SK-N-SH (cell line): ENCODE measurements around the gene GGPS1. TPM values are rescaled to one million over a fixed set of nuclear protein-coding genes. Genes with fewer than 3 reads are reported as not detected.

Experiments
- CTCF ChIA-PET: fragments of 300-600, 350-600 bp; formaldehyde crosslinking; extraction: SDS; loops from one replicate; lab custom pipeline; 2021; lab: Yijun Ruan, JAX
- POLR2A ChIA-PET: fragments of 350-600 bp; sonication (Branson Sonifier 250); formaldehyde crosslinking; extraction: SDS; loops from one replicate; lab custom pipeline; 2020; ENCODE audit warnings: antibody characterized with exemption, inconsistent platforms; lab: Yijun Ruan, JAX
- DNase-seq: peaks from one replicate; pipeline ENCODE4 v3.0.0; 2012
- H2AFZ ChIP-seq: fragments of 200-600 bp; sonication (generic); 2 replicates; pipeline ENCODE4 v1.8.1; 2016; ENCODE audit warnings: antibody characterized with exemption, mild to moderate bottlenecking, low read depth
- H3F3A ChIP-seq: fragments of 200-600 bp; sonication (generic); replicated peaks from 2 replicates; pipeline ENCODE3; 2016; ENCODE audit warnings: antibody characterized with exemption, mild to moderate bottlenecking; ENCODE audit not compliant: insufficient read depth
- H3K27ac ChIP-seq, 2 experiments: fragments of 200-500 bp in 1 of 2; fragments of 200-600 bp in 1 of 2; sonication (Bioruptor generic) in 1 of 2; sonication (generic), shearing (Covaris generic) in 1 of 2; 2 replicates each; pipeline versions ENCODE4 v1.5.1 to v1.6.1; 2014 to 2016; ENCODE audit warnings: low read depth in 2 of 2, inconsistent platforms in 1 of 2, low read length in 1 of 2, mild to moderate bottlenecking in 1 of 2, mixed read lengths in 1 of 2
- H3K27me3 ChIP-seq: fragments of 200-600 bp; sonication (generic), shearing (Covaris generic); 2 replicates; pipeline ENCODE4 v1.6.1; 2016; ENCODE audit warnings: mixed run types; ENCODE audit not compliant: insufficient read depth
- H3K36me3 ChIP-seq, 2 experiments: fragments of 200-500 bp in 1 of 2; fragments of 200-600 bp in 1 of 2; sonication (Bioruptor generic) in 1 of 2; sonication (generic) in 1 of 2; replicated peaks in 1 of 2; 2 replicates each; pipeline versions ENCODE3 to v1.5.1; 2014 to 2016; ENCODE audit warnings: low read length in 1 of 2, mild to moderate bottlenecking in 1 of 2; ENCODE audit not compliant: insufficient read depth in 2 of 2, control insufficient read depth in 1 of 2
- H3K4me1 ChIP-seq, 2 experiments: fragments of 200-500 bp in 1 of 2; fragments of 200-600 bp in 1 of 2; sonication (Bioruptor generic) in 1 of 2; sonication (generic), shearing (Covaris generic) in 1 of 2; 2 replicates each; pipeline versions ENCODE4 v1.5.1 to v1.6.1; 2014 to 2016; ENCODE audit warnings: low read depth in 1 of 2, low read length in 1 of 2, mixed run types in 1 of 2; ENCODE audit not compliant: insufficient read depth in 2 of 2, control insufficient read depth in 1 of 2
- H3K4me2 ChIP-seq: fragments of 200-600 bp; sonication (generic), shearing (Covaris generic); 2 replicates; pipeline ENCODE4 v1.6.1; 2017; ENCODE audit warnings: mixed run types
- H3K4me3 ChIP-seq, 2 experiments: fragments of 200-500 bp in 1 of 2; fragments of 200-600 bp in 1 of 2; sonication (Bioruptor generic) in 1 of 2; sonication (generic), shearing (Covaris generic) in 1 of 2; 2 replicates each; pipeline versions ENCODE4 v1.5.1 to v1.8.1; 2014 to 2016; ENCODE audit warnings: low read depth in 2 of 2, inconsistent platforms in 1 of 2, low read length in 1 of 2, mild to moderate bottlenecking in 1 of 2, mixed read lengths in 1 of 2, moderate library complexity in 1 of 2
- H3K79me2 ChIP-seq: fragments of 200-600 bp; sonication (generic); 2 replicates; pipeline ENCODE4 v1.8.1; 2017; ENCODE audit warnings: mild to moderate bottlenecking; ENCODE audit not compliant: insufficient read depth
- H3K9ac ChIP-seq: fragments of 200-600 bp; sonication (generic); 2 replicates; pipeline ENCODE4 v1.6.1; 2017; ENCODE audit warnings: mixed run types
- H3K9me2 ChIP-seq: fragments of 200-600 bp; sonication (generic); 2 replicates; pipeline ENCODE4 v1.6.1; 2017; ENCODE audit warnings: mixed run types
- H3K9me3 ChIP-seq: fragments of 200-600 bp; sonication (generic); 2 replicates; pipeline ENCODE4 v1.6.1; 2017; ENCODE audit warnings: mixed run types, mild to moderate bottlenecking, moderate library complexity
- H4K20me1 ChIP-seq: fragments of 200-600 bp; sonication (generic); 2 replicates; pipeline ENCODE4 v1.6.1; 2017; ENCODE audit warnings: mild to moderate bottlenecking, mixed run types; ENCODE audit not compliant: insufficient read depth
- CHD2 ChIP-seq: fragments of 150-350 bp; IDR thresholded peaks from 2 replicates; pipeline ENCODE4 v1.6.1; 2018; ENCODE audit warnings: low read length; ENCODE audit not compliant: partially characterized antibody
- CTCF ChIP-seq: fragments of 200-600 bp; sonication (generic); IDR thresholded peaks from 2 replicates; pipeline ENCODE4 v1.6.1; 2017; ENCODE audit warnings: antibody characterized with exemption, mild to moderate bottlenecking, moderate library complexity
- ELF1 ChIP-seq: IDR thresholded peaks from 2 replicates; pipeline ENCODE4 v1.4.0; 2012
- EP300 ChIP-seq, 2 experiments: IDR thresholded peaks; 2 replicates each; pipeline versions ENCODE4 v1.4.0 to v1.6.1; 2012; ENCODE audit warnings: borderline replicate concordance in 1 of 2, low read depth in 1 of 2, low read length in 1 of 2
- EZH2phosphoT487 ChIP-seq: fragments of 200-600 bp; sonication (generic); IDR thresholded peaks from 2 replicates; pipeline ENCODE4 v1.6.1; 2017; ENCODE audit warnings: low read depth, mixed run types, mild to moderate bottlenecking, antibody characterized with exemption, moderate library complexity, borderline replicate concordance
- FOSL2 ChIP-seq: IDR thresholded peaks from 2 replicates; pipeline ENCODE4 v1.4.0; 2012; ENCODE audit warnings: low read depth, mild to moderate bottlenecking, moderate library complexity, borderline replicate concordance
- GATA2 ChIP-seq: sonication (generic); formaldehyde crosslinking; IDR thresholded peaks from 2 replicates; pipeline ENCODE4 v1.5.0; 2020; ENCODE audit warnings: mild to moderate bottlenecking, missing genetic modification reagents
- IRF3 ChIP-seq: fragments of 150-350 bp; IDR thresholded peaks from 2 replicates; pipeline ENCODE4 v1.6.1; 2016; ENCODE audit warnings: mild to moderate bottlenecking, low read depth, low read length
- MEF2A ChIP-seq: IDR thresholded peaks from 2 replicates; pipeline ENCODE4 v1.4.0; 2012; ENCODE audit warnings: low read depth, borderline replicate concordance
- MXI1 ChIP-seq: IDR thresholded peaks from 2 replicates; pipeline ENCODE4 v1.6.1; 2012; ENCODE audit warnings: mild to moderate bottlenecking, low read depth, low read length, improper control_type of control experiment
- RAD21 ChIP-seq: IDR thresholded peaks from 2 replicates; pipeline ENCODE4 v1.6.1; 2012; ENCODE audit warnings: mild to moderate bottlenecking, low read length
- RCOR1 ChIP-seq: fragments of 150-350 bp; IDR thresholded peaks from 2 replicates; pipeline ENCODE4 v1.6.1; 2017; ENCODE audit warnings: antibody characterized with exemption, low read length
- RFX5 ChIP-seq: IDR thresholded peaks from 2 replicates; pipeline ENCODE4 v1.6.1; 2012; ENCODE audit warnings: mild to moderate bottlenecking, improper control_type of control experiment, low read length
- RXRA ChIP-seq: IDR thresholded peaks from 2 replicates; pipeline ENCODE4 v1.4.0; 2012; ENCODE audit warnings: low read depth, mild to moderate bottlenecking, borderline replicate concordance
- SIN3A ChIP-seq: IDR thresholded peaks from 2 replicates; pipeline ENCODE4 v1.6.1; 2012; ENCODE audit warnings: low read depth, mild to moderate bottlenecking, low read length, moderate library complexity, borderline replicate concordance
- TCF12 ChIP-seq: IDR thresholded peaks from 2 replicates; pipeline ENCODE4 v1.4.0; 2012
- TEAD4 ChIP-seq: IDR thresholded peaks from 2 replicates; pipeline ENCODE4 v1.4.0; 2012; ENCODE audit warnings: mild to moderate bottlenecking, borderline replicate concordance; ENCODE audit not compliant: insufficient read depth
- USF2 ChIP-seq: fragments of 150-350 bp; IDR thresholded peaks from 2 replicates; pipeline ENCODE4 v1.6.1; 2017; ENCODE audit warnings: antibody characterized with exemption, low read length, low read depth, borderline replicate concordance
- ZBTB33 ChIP-seq: IDR thresholded peaks from 2 replicates; pipeline ENCODE4 v1.4.0; 2012; ENCODE audit warnings: low read depth, borderline replicate concordance
- WGBS: methylation state at CpG from one replicate; pipeline ENCODE4 v1.1.6; 2017; ENCODE audit warnings: low lambda C conversion rate; 5-methylcytosine and 5-hydroxymethylcytosine counted together
- polyA plus RNA-seq, 3 experiments: library from polyadenylated mRNA; depleted of rRNA; stranded (reverse); fragments of >200 nt; gene quantifications; 2 replicates each; pipeline ENCODE4 v1.2.3, GENCODE V29; 2012

The GGPS1 gene
- polyA plus RNA-seq, 1 of the 3 experiments (the other 2 are of a cell fraction), result 15.7 TPM

- no peak for TF ChIP-seq RXRA
- no peak for TF ChIP-seq MEF2A
- no peak for TF ChIP-seq CHD2
- TF ChIP-seq EP300 (IDR thresholded peaks at IDR 0.05; ENCODE audit: borderline replicate concordance in 1 of 2, low read depth in 1 of 2, low read length in 1 of 2), result no peak
- no peak for TF ChIP-seq SIN3A
- no peak for TF ChIP-seq ELF1
- TF ChIP-seq EZH2phosphoT487, result no peak
- no peak for TF ChIP-seq RCOR1
- no peak for TF ChIP-seq FOSL2
- no peak for TF ChIP-seq CTCF
- H4K20me1 ChIP-seq, result no peaks in the 10 kb centered on the region
- H3K27me3 ChIP-seq, result no peaks in the 10 kb centered on the region
- H3K4me2 ChIP-seq, result no peak overlapping the region
- no peak overlapping the region for H3K9ac ChIP-seq
- WGBS, result 94% methylated on average over 5 of the region's 5 CpGs
- peaks cover 6% of the 10 kb centered on the region for H3F3A ChIP-seq
- H3K27ac ChIP-seq, result peak overlapping the region in 1 of 2 experiments; percentile 62; a peak in 1 of 4 replicates
- DNase-seq, result no peak
- CTCF ChIA-PET, result interaction anchor here (1.7 to 2.0 kb wide), 2 partner anchors 49 to 50 kb away, joined by 4 to 5 read pairs; no protein-coding TSS in a partner anchor
- no peaks in the 10 kb centered on the region for H3K9me3 ChIP-seq
- peaks cover 0 to 3% of the 10 kb centered on the region in 2 experiments for H3K36me3 ChIP-seq
- H3K9me2 ChIP-seq, result no peaks in the 10 kb centered on the region
- H2AFZ ChIP-seq, result peak overlapping the region; percentile 93
- POLR2A ChIA-PET, result no interaction called here
- H3K79me2 ChIP-seq, result peaks cover 39% of the 10 kb centered on the region
- H3K4me3 ChIP-seq, result no peak overlapping the region; a peak in 1 of 4 replicates
- H3K4me1 ChIP-seq, result no peaks in the 10 kb centered on the region; a peak in 1 of 4 replicates
These were observed 37.9 kb downstream of the GGPS1 start for GRCh38 chr1:235366286-235366685.

- Histone ChIP-seq H3K27me3 (no peaks in the 10 kb centered on the region), H3K9me3 (no peaks in the 10 kb centered on the region), H3K4me1 (no peaks in the 10 kb centered on the region; a peak in 1 of 4 replicates), H3K4me2 (peak within 1 kb of the TSS; percentile 81), H3F3A (peaks cover 6% of the 10 kb centered on the region), H2AFZ (peak within 1 kb of the TSS; percentile 93), H3K79me2 (peaks cover 49% of the 10 kb centered on the region), H3K4me3 (peak within 1 kb of the TSS; percentile 68 to 78), H3K9me2 (no peaks in the 10 kb centered on the region), H3K27ac (peak within 1 kb of the TSS; percentile 62 to 75), H3K9ac (peak within 1 kb of the TSS; percentile 67), H3K36me3 (peaks cover 3 to 5% of the 10 kb centered on the region in 2 experiments), H4K20me1 (no peaks in the 10 kb centered on the region)
- DNase-seq, result peak; percentile 95
- ChIA-PET POLR2A (interaction anchor here (1.3 kb wide), 2 partner anchors 9 to 39 kb away, joined by 4 to 6 read pairs; partner anchors contain the start of genes ARID4B and GGPS1), CTCF (interaction anchor here (0.9 to 2.0 kb wide), 4 partner anchors 12 to 49 kb away, joined by 3 to 8 read pairs (median 4); partner anchors contain the start of gene GGPS1)
- WGBS, result 4% methylated on average over 35 of the region's 38 CpGs
- TF ChIP-seq CHD2 (no peak), GATA2 (CRISPR knock-in tag) (no peak), TCF12 (peak; percentile 26; the same call in 1 of the 2 replicates), TEAD4 (no peak), RAD21 (no peak; the same call in 1 of the 2 replicates), MXI1 (peak; percentile 99), RXRA (no peak), ELF1 (peak; percentile 55; the same call in 1 of the 2 replicates), ZBTB33 (no peak), IRF3 (no peak), RFX5 (no peak; the same call in 1 of the 2 replicates), EZH2phosphoT487 (no peak), USF2 (no peak)
These were observed 38.9 kb downstream of the GGPS1 start, which contains the start of gene TBCE for GRCh38 chr1:235367000-235367908. TBCE (plus strand) TSS chr1:235367427; CDS start chr1:235380050, 12,623 bp downstream.
